ENCODE data around the gene RNF151.

The RNF151 gene

DNA sequence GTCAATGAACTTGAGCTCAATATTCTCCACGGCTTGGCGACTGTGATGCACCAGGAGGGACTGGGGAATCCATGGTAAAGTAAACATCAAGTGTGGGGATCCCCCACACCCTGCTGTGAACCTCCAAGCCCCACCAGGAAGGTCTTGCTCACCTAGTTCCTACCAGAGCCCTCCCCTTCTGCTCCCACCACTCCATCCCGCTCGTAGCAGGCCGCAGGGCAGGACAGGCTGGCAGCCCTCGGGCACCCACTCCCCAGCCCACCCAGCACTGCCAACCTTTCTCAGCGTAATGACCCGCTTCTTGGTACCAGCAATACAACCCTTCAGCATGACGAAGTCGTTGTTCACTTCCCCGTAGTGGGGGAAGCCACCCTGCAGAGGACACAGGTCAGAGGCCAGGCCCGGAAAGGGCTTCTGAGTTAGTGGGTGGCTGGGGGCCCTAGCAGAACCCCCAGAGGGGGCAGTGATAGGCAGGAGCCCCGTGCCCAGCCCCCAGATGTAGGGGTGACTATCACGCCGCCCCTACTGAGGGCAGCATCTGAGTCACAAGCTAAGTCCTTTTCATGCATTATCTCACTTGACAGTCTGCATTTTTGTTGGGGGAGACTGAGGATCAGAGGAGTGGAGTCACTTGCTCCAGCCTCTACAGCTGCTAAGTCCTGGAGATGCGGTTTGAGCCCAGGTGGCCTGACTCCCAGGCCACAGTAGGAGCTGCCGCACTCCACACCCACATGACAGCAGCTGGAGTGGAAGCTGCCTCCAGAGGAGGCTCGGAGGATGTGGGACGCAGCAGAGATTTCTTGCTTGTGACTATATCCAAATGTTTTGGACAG is 20.9 kb upstream of the RNF151 start:
- Histone ChIP-seq H3K27ac (no peak overlapping the region), H3K4me3 (ENCODE audit: low read depth in 1 of 2, low read length in 1 of 2) (no peak overlapping the region), H3K36me3 (peaks cover 10% of the 10 kb centered on the region), H3K9me3 (no peaks in the 10 kb centered on the region), H3K4me1 (ENCODE audit: control insufficient read depth in 1 of 2, insufficient read depth in 1 of 2, low read depth in 1 of 2, low read length in 1 of 2) (peaks cover 17 to 23% of the 10 kb centered on the region in 2 experiments), H3K27me3 (no peaks in the 10 kb centered on the region)
- TF ChIP-seq, protein P1, sequence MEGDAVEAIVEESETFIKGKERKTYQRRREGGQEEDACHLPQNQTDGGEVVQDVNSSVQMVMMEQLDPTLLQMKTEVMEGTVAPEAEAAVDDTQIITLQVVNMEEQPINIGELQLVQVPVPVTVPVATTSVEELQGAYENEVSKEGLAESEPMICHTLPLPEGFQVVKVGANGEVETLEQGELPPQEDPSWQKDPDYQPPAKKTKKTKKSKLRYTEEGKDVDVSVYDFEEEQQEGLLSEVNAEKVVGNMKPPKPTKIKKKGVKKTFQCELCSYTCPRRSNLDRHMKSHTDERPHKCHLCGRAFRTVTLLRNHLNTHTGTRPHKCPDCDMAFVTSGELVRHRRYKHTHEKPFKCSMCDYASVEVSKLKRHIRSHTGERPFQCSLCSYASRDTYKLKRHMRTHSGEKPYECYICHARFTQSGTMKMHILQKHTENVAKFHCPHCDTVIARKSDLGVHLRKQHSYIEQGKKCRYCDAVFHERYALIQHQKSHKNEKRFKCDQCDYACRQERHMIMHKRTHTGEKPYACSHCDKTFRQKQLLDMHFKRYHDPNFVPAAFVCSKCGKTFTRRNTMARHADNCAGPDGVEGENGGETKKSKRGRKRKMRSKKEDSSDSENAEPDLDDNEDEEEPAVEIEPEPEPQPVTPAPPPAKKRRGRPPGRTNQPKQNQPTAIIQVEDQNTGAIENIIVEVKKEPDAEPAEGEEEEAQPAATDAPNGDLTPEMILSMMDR (IDR thresholded peaks at IDR 0.05) = no peak

DNA sequence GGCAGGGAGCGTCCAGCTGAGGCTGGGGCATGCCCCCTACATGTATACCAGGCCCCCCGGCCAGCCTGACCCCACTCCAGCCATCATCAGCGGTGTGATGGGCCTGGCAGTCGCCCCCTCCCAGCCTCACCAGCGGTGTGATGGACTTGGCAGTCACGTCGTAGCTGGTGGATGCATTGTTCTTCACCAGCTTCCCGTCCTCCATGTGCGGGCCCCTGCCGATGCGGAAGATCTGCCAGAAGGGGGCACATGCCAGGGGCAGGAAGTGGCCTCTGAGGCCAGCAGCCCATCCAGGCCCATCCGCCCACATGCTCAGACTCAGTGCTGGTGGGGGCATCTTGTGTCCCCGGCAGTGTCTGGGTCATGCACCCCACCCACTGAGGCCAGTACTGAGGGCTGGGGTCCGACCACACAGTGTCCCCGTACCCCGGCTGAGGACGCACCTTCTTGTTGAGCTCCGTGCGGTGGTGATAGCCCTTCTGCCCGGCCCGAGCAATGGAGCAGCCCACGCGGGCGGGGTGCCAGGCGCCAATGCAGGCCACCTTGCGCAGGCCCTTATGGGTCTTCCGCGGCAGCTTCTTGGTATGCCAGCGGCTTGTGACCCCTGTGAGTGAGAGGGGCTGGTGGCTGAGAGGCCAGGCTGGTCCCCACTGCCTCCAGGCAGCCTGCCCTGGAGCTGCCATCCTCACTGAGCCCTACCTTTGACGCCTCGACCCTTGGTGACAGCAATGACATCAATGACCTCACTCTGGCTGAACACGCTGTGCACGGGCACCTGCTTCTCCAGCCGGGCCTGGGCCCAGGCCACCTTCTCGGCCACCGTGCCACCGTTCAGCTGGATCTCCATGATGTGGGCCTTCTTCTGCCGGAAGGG is 19.9 kb upstream of the RNF151 start:
- Histone ChIP-seq H3K4me1 (ENCODE audit: control insufficient read depth in 1 of 2, insufficient read depth in 1 of 2, low read depth in 1 of 2, low read length in 1 of 2) (peaks cover 9 to 14% of the 10 kb centered on the region in 2 experiments), H3K4me3 (ENCODE audit: low read depth in 1 of 2, low read length in 1 of 2) (no peak overlapping the region), H3K27ac (no peak overlapping the region), H3K9me3 (no peaks in the 10 kb centered on the region), H3K27me3 (no peaks in the 10 kb centered on the region), H3K36me3 (peaks cover under 1% of the 10 kb centered on the region)
- TF ChIP-seq, protein P1 (IDR thresholded peaks at IDR 0.05) = no peak

- Histone ChIP-seq H3K9me3 (no peaks in the 10 kb centered on the region), H3K27ac (no peak overlapping the region), H3K4me3 (ENCODE audit: low read depth in 1 of 2, low read length in 1 of 2) (no peak overlapping the region), H3K27me3 (no peaks in the 10 kb centered on the region), H3K4me1 (ENCODE audit: control insufficient read depth in 1 of 2, insufficient read depth in 1 of 2, low read depth in 1 of 2, low read length in 1 of 2) (peaks cover 8 to 9% of the 10 kb centered on the region in 2 experiments), H3K36me3 (no peaks in the 10 kb centered on the region)
- TF ChIP-seq, protein P1 (IDR thresholded peaks at IDR 0.05) = no peak
Measured at GRCh38 chr16:1947369-1947670, 19.3 kb upstream of the RNF151 start.

- no peaks in the 10 kb centered on the region for H3K9me3 ChIP-seq
- H3K4me3 ChIP-seq (ENCODE audit: low read depth in 1 of 2, low read length in 1 of 2) = no peak overlapping the region
- no peaks in the 10 kb centered on the region for H3K4me1 ChIP-seq (ENCODE audit: control insufficient read depth in 1 of 2, insufficient read depth in 1 of 2, low read depth in 1 of 2, low read length in 1 of 2)
- TF ChIP-seq, protein P1 (IDR thresholded peaks at IDR 0.05) = no peak
- H3K36me3 ChIP-seq = no peaks in the 10 kb centered on the region
- H3K27ac ChIP-seq = no peak overlapping the region
- H3K27me3 ChIP-seq = no peaks in the 10 kb centered on the region
Measured at GRCh38 chr16:1949507-1949906, 17.1 kb upstream of the RNF151 start.

DNA sequence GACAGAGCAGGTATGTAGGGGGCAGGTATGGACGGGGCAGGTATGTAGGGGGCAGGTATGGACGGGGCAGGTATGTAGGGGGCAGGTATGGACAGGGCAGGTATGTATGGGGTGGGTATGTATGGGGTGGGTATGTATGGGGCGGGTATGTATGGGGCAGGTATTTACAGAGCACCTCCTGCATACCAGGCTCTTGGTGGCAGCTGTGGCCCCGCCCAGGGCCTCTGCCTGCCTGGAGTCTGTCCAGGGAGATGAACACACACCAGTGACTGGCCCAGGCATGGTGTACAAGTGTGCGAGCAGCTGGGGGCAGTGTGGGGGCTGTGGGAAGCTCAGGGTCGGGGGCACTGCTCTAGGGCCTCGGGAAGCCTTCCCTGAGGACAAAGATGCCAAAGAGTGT is 16.6 kb upstream of the RNF151 start:
- Histone ChIP-seq H3K4me1 (ENCODE audit: control insufficient read depth in 1 of 2, insufficient read depth in 1 of 2, low read depth in 1 of 2, low read length in 1 of 2) (no peaks in the 10 kb centered on the region), H3K27me3 (no peaks in the 10 kb centered on the region), H3K27ac (no peak overlapping the region), H3K9me3 (no peaks in the 10 kb centered on the region), H3K36me3 (no peaks in the 10 kb centered on the region), H3K4me3 (ENCODE audit: low read depth in 1 of 2, low read length in 1 of 2) (no peak overlapping the region)
- TF ChIP-seq, protein P1 (IDR thresholded peaks at IDR 0.05) = no peak

Data from neutrophil (primary cell).